NCI-H774 (cell line): ENCODE data around the gene MMP1.

ENCODE experiments used
- DNase-seq: peaks from one replicate; lab custom pipeline; 2025; lab: John Stamatoyannopoulos, UW

MMP1 gene

DNA sequence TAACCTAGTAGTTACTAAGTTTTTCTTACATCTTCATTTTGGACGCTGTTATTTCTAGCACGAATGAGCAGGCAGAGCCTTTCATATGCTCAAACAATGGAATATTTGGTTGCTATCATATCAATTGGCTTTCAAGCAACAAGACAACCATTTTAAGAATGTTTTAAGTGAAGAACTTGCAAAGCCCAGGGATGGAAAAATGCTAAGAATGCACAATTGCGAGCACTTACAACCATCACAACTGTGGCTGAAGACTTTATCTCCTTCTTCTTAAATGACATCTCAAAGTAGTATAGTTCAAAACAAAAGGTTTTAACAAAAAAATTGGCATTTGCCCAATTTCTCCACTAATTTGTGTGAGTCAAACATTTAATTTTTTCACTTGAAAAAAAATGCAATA lies 8.3 kb upstream of the MMP1 start:
- DNase-seq, result no peak

- no peak for DNase-seq
These were observed 4.4 kb upstream of the MMP1 start for GRCh38 chr11:102802341-102802740.

DNA sequence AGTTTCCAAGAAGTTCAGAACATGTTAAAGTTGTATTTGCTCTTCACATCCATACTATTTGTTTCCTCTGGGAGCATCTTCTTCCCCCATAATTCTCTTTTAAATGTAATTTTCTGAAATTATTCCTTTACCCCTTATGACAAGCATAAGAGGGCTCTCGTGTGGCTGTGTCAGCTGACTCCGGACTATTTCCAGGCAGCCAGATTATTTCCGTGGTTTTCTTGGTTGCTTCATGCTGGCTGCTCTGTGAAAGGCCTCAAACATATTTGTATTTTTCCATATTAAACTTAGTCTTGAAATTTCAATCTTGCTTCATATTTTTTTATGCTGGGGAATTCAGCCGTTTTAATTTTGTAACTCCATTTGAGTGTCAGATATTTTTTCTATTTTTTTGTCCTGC lies 2.8 kb upstream of the MMP1 start:
- no peak for DNase-seq

DNA sequence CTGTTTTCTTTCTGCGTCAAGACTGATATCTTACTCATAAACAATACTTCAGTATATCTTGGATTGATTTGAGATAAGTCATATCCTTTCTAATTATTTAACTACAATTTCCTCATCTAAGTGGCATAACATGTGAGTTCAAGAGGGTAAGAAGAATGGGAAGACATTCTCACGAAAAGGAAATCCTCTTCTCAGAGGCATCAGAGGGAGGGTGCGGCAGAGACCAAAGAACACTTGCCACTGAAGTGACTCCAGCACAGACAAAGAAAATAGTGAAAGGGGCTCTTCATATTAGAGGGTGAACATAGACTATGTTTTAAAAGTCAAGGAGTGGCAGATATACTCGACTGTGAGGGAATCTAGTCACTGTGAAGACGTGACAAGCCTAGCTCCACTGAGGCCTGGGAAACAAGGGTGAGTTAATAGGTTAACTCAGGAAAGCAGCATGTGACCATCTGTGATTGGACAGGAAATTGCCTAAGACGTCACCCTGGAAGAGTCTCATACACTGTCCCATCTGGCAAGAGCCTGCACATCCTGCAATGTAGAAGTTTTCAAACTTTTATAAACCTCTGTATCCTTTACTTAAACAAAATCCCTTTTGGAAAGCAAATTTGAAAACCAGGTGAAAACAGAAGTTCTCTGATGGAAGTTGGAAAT lies 1.9 kb upstream of the MMP1 start:
- no peak for DNase-seq

DNA sequence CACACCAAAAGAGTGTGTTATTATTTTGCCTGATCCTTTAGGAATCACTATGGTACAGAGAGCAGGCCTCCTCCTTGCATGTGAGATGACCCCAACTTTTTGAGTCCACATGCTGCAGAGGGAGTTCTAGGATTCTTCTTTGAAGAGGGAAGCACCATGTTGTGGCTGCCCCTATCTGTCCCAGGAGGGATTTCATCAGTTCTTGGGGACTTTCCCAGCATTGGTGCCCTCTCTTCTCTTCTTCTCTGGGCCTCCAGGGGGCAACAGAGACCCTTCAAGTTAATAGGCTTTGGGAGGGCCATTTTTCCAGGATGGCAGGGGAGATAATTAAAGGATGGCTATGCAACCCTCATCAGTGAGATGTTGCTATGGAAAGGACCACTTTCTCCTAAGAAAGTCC lies 3.6 kb downstream of the MMP1 start:
- no peak for DNase-seq

DNA sequence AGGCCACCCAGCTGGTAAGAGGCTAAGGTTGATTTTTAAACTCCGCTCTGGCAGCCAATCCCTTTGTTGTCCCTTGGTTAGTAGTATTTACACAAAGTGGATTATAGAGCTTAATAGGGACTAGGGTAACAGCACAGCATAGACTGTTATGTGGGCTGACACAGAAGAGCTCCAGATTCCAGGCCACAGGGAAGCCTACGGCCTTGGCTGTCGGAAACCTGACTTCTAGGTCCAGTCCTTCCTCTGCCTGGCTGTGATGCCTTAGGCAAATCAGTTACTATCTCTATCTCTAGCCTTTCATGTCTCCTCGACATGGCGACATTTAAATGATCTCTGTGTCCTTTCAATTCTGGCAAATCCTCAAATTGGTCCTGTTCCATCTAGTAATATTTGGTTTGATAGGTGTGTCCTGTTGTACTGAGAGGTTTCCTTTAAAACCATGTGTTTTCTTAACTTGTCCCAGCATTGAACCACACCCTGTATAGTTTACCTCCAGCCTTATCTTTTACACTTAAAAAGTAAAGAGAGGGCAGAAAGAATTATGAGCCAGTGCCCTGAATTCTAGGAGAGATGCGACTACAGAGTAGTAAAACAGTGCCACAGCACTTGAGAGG lies 4.2 kb downstream of the MMP1 start:
- no peak for DNase-seq

DNA sequence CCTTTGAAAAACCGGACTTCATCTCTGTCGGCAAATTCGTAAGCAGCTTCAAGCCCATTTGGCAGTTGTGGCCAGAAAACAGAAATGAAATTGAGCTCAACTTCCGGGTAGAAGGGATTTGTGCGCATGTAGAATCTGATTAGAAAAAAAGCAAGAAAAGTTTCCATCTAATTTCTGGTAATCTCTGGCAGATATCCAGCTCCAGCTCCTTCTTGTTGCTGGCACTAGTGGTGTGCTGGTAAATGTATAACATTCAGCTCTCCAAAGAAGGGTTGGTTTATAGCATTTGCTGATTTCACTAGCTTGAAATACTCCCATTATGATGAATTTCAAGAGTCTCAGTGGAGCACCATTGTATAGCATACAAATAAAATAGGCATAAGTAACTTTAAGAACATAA lies 5.4 kb downstream of the MMP1 start:
- no peak for DNase-seq

GRCh38 chr11:102791271-102792036 lies 6.5 kb downstream of the MMP1 start:
- DNase-seq, result no peak

DNA sequence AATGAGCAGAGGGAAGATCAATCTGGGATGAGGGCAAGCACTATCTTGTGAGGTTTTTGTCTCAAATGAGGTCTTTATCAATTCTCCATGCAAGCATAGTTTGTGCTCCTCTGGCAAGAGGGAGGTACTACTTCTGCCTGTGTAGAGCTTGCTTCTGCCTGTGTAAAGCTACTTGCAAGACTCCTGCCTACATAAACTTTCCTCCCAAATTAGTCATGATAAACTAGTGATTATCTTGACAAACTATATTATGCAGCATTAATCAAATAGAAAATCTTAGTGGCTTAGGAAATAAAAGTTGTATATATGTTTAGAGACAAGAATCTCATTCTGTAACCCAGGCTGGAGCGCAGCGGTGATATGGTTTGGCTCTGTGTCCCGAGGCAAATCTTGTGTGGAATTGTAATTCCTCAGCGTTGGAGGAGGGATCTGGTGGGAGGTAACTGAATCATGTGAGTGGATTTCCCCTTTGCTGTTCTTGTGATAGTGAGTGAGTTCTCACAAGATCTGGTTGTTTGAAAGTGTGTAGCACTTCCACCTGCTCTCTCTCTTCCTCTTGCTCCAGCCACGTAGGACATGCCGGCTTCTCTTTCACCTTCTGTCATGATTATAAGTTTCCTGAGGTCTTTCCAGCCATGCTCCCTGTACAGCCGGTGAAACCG lies 9.5 kb downstream of the MMP1 start:
- DNase-seq, result no peak

DNA sequence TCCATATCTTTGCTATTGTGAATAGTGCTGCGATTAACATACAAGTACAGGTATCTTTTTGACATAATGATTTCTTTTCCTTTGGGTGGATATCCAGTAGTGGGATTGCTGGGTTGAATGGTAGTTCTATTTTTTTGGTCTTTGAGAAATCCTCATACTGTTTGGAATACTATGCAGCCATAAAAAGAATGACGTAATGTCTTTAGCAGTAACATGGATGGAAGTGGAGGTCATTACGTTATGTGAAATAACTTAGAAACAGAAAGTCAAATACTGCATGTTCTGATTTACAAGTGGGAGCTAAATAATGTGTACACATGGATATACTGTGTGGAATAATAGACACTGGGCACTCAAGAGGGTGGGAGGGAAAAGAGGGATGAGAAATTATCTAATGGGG lies 13.6 kb downstream of the MMP1 start:
- no peak for DNase-seq

- peak; percentile 73 for DNase-seq
These were observed 14.2 kb downstream of the MMP1 start for GRCh38 chr11:102783720-102784119.

GRCh38 chr11:102783016-102783415 lies 14.9 kb downstream of the MMP1 start:
- DNase-seq, result no peak

GRCh38 chr11:102781676-102782075 lies 16.3 kb downstream of the MMP1 start:
- no peak for DNase-seq

GRCh38 chr11:102780491-102780918 lies 17.5 kb downstream of the MMP1 start, which contains the start of gene MMP10:
TSS of gene MMP10 (minus strand) at chr11:102780628. CDS start at chr11:102780591, 37 bp downstream.
- peak; percentile 42 for DNase-seq

- no peak for DNase-seq
These were observed 21.5 kb downstream of the MMP1 start for GRCh38 chr11:102776454-102776853.

DNA sequence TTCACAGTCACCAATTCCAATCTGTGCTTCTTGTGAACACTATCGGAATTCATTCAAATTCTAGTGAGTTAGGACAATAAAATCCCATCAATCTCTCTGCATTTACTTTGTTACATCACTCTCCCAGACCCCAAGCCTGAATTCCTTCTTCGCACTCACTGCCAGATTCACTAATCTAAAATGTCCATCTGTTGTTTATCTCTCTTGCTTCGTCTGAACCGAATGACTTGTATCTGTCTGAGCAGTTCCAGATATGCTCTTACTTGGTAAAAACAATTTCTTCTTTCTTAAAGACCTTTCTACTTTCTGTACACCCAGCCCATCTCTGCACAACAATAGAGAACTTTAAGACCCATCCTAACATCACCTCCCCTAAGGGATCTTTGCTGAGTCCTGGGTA lies 24.6 kb downstream of the MMP1 start:
- DNase-seq, result no peak

- DNase-seq, result no peak
These were observed 26.6 kb downstream of the MMP1 start for GRCh38 chr11:102771351-102771750.

- DNase-seq, result no peak
These were observed 27.8 kb downstream of the MMP1 start for GRCh38 chr11:102770191-102770590.

GRCh38 chr11:102767800-102768199 lies 30.2 kb downstream of the MMP1 start:
- no peak for DNase-seq

GRCh38 chr11:102763440-102763839 lies 34.5 kb downstream of the MMP1 start:
- no peak for DNase-seq

- DNase-seq, result no peak
These were observed 35.6 kb downstream of the MMP1 start for GRCh38 chr11:102762361-102762767.

DNA sequence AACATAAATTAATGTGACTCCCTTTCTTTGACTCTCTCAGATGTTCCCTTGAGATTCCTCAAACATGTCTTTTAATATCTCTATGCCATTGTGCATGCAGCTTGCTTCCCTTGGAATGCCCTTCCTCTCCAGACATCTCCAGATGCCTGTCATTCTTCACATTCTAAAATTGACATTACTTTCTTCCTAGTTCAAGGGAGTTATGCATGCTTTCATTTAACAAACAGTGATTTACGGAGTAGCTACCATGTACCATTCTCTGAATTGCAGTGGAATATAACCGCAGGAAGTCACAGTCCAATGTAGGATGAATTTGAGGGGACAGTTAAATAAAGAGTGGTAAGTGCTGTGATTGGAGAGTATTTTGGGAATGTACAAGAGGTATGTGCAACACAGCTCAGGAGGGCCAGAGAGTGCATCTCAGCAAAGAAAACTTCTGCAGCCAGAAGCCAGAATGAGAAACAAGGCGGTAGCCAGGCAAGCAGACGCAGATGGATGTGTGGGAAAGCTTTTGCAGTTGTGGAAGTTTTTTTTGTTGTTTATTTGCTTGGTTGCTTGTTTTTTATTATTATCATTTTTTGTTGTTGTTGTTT lies 36.2 kb downstream of the MMP1 start:
- DNase-seq, result no peak
